Heart left ventricle (tissue), 16 donors: Measurements from ENCODE around the gene SSPN. TPM values are rescaled to one million over a fixed set of nuclear protein-coding genes. Genes with fewer than 3 reads are reported as not detected.
A peak's percentile ranks its signal among the peaks of the same experiment; 100 is the strongest.

Experiments
- ATAC-seq, 4 donors: fragments of 200-7000 bp; cut with Tn5 transposase; one replicate each; pipeline ENCODE4 v1.9.1; 2020 to 2022; ENCODE audit warnings: moderate library complexity in 4 of 4, mild to moderate bottlenecking in 3 of 4, moderate number of reproducible peaks in 1 of 4
- DNase-seq, 5 donors: peaks; one replicate each; pipeline ENCODE4 v3.0.0-alpha.2; 2020
- H3K27ac ChIP-seq, 12 donors: fragments of 200-600 bp; sonication (generic) in 4 of 12; one replicate each; pipeline versions ENCODE4 v1.5.0 to v1.8.0; 2016 to 2022; ENCODE audit warnings: mild to moderate bottlenecking in 2 of 12
- H3K27me3 ChIP-seq, 9 donors: fragments of 200-600 bp; sonication (generic) in 2 of 9; one replicate each; pipeline versions ENCODE4 v1.5.1 to v1.8.0; 2016 to 2022; ENCODE audit warnings: mild to moderate bottlenecking in 3 of 9
- H3K36me3 ChIP-seq, 9 donors: fragments of 200-600 bp; sonication (generic) in 2 of 9; one replicate each; pipeline versions ENCODE4 v1.5.0 to v1.8.0; 2018 to 2022; ENCODE audit warnings: mild to moderate bottlenecking in 2 of 9
- H3K4me1 ChIP-seq, 12 donors: fragments of 200-600 bp; sonication (generic) in 4 of 12; one replicate each; pipeline versions ENCODE4 v1.5.0 to v1.8.0; 2016 to 2022; ENCODE audit warnings: mild to moderate bottlenecking in 3 of 12
- H3K4me3 ChIP-seq, 12 donors: fragments of 200-600 bp; sonication (generic) in 4 of 12; one replicate each; pipeline versions ENCODE4 v1.5.0 to v1.8.0; 2017 to 2022; ENCODE audit warnings: mild to moderate bottlenecking in 9 of 12, moderate library complexity in 4 of 12
- H3K9me3 ChIP-seq, 12 donors: fragments of 200-600 bp; sonication (generic) in 4 of 12; one replicate each; pipeline versions ENCODE4 v1.5.0 to v1.8.0; 2016 to 2022; ENCODE audit warnings: mild to moderate bottlenecking in 1 of 12
- POLR2A ChIP-seq, 2 donors: fragments of 450-650 bp; IDR thresholded peaks; one replicate each; pipeline ENCODE4 v1.6.1; 2017; ENCODE audit warnings: antibody characterized with exemption in 2 of 2, mild to moderate bottlenecking in 2 of 2, moderate library complexity in 2 of 2
- WGBS, 4 donors: extraction: QIAGEN DNeasy Blood & Tissue Kit in 2 of 4; methylation state at CpG; one replicate each; pipeline versions ENCODE4 v1.1.5 to v1.1.7; 2013 to 2018; 5-methylcytosine and 5-hydroxymethylcytosine counted together
- intact Hi-C, 10 donors: fragments of 100-400 bp; cut with DNase I; formaldehyde crosslinking; loops; one replicate each; pipeline versions ENCODE4 v1.11.1 to v1.14.2; 2022
- polyA plus RNA-seq, 2 donors: library from polyadenylated mRNA; stranded (reverse); fragments of 200-250 nt; gene quantifications; one replicate each; pipeline ENCODE4 v1.2.3, GENCODE V29; 2013
- total RNA-seq, 9 donors: library from RNA; depleted of rRNA in 2 of 9; stranded (reverse); fragments of >200 nt in 2 of 9; fragmentation: NEBNext Ultra II Directional in 3 of 9; extraction: Animal tissue kit (Norgen Biotek cat#: 25700) in 3 of 9; gene quantifications; one replicate each; pipeline versions ENCODE4 v1.1.0 to v1.2.4, GENCODE V29; 2016 to 2023
- TF ChIP-seq, protein P1 (sequence below), 12 donors: fragments of 200-600 bp; sonication (generic) in 4 of 12; IDR thresholded peaks; one replicate each; pipeline versions ENCODE4 v1.5.0 to v1.8.0; 2018 to 2022; ENCODE audit warnings: antibody characterized with exemption in 12 of 12, mild to moderate bottlenecking in 5 of 12
- donor health status: ischemic (EF 13 %, LVEDD 7.1; RV severe dilation, severe dysfunction).
- donor health status: healthy with polysubstance abuse.
- donor health status: DM: no; HTN: yes; CAD: no.
- donor health status: DM: no; HTN: no; CAD: no.
- donor health status: ischemic (EF 25% LVEDD 6.9; RV normal size, moderate dysfunction).
- donor health status: ischemic (EF 25% LVEDD 5.7; RV mildly dilated, moderate dysfunction).
- donor health status: healthy.
- donor health status: DM: yes; HTN: yes; CAD: no.
- donor health status: ischemic (EF 35%, LVEDD 5.7; RV mildly dilated, moderate dysfunction).
- donor health status: nonischemic (EF 11% LVEDD 7.7; RV severe dilation, severe dysfunction).
- donor health status: DM: yes; HTN: yes; CAD: no.
- donor health status: PGD.
- donor health status: ischemic (EF 29% LVEDD 5.4; RV normal size, mild dysfunction).
- donor health status: nonischemic (EF 23%, LVEDD 6.1; RV moderate dilation, normal function).

The SSPN gene
- total and polyA plus RNA-seq, 11 donors, result 7.5 to 109 (median 56.1) TPM

DNA sequence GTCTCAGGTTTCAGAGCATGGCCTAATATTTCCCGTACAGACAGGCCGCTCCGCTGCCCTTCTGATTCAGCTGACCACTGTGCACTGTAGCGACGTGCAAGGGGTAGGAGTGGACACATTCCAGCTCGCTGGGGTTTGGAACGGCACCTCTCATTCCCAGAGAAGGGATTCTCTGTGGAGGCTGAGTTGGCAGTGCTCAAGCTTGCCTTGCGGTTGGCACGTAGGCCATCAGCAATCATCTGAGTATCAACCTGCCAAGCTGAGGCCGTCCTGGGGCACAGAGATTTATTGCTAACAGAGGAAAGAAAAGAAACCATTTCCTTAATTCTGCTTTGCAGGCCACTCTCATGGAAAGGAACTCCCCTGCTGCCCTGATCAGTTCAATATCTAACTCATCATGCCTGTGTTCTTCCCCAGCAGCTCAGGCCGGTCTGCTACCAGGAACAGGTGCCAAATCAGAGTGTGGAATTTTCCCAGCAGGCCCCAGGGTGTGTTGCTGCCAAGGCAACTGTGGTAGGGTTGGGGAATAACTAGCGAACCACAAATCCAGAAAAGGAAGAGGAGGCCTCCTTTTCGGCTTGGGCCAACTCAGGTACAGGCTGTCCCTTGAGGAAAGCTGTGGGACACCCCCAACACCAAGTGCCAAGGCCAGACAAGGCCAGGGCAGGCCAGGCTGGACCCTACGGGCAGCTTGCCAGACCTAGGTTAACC lies 92.5 kb downstream of the SSPN start:
- peaks cover 0 to 9% (median 0%) of the 10 kb centered on the region in 12 donors for H3K9me3 ChIP-seq
- 68 to 76% (median 72%) methylated on average over 12 to 14 of the region's 14 CpGs for WGBS, 4 donors
- ATAC-seq (peak; percentile 87 to 94 (median 91)), DNase-seq (peak in 3 of 5 donors; percentile 45 to 67 (median 48))
- no peaks in the 10 kb centered on the region for H3K36me3 ChIP-seq
- no peaks in the 10 kb centered on the region for H3K27me3 ChIP-seq
- H3K4me1 ChIP-seq, result peaks cover 0 to 16% (median 2%) of the 10 kb centered on the region in 12 donors
- TF ChIP-seq, protein P1, sequence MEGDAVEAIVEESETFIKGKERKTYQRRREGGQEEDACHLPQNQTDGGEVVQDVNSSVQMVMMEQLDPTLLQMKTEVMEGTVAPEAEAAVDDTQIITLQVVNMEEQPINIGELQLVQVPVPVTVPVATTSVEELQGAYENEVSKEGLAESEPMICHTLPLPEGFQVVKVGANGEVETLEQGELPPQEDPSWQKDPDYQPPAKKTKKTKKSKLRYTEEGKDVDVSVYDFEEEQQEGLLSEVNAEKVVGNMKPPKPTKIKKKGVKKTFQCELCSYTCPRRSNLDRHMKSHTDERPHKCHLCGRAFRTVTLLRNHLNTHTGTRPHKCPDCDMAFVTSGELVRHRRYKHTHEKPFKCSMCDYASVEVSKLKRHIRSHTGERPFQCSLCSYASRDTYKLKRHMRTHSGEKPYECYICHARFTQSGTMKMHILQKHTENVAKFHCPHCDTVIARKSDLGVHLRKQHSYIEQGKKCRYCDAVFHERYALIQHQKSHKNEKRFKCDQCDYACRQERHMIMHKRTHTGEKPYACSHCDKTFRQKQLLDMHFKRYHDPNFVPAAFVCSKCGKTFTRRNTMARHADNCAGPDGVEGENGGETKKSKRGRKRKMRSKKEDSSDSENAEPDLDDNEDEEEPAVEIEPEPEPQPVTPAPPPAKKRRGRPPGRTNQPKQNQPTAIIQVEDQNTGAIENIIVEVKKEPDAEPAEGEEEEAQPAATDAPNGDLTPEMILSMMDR (IDR thresholded peaks at IDR 0.05), result no peak
- TF ChIP-seq POLR2A (IDR thresholded peaks at IDR 0.05), result no peak
- no peak overlapping the region for H3K4me3 ChIP-seq
- peak overlapping the region in 5 of 12 donors; percentile 9 to 60 (median 43) for H3K27ac ChIP-seq
- intact Hi-C loops, result no loop called here

DNA sequence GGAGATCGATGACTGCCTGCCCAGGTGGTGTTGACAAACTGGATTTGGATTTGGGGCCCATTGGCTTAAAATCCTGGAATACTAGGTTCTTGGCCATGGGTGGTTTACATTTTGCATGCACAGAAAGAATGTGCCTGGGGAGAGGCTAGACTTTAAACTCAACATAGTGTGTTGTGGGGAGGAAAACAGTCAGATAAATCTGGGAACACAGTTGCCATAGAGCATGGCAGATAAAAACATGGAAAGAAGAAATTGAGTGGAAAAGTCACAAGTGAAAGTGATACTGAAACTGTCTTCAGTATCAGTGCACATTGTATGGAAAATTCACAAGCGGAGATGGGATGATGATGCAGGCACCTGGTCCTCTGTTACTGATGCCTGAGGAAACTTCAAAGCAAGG lies 95.2 kb downstream of the SSPN start:
- DNase-seq (no peak), ATAC-seq (no peak)
- Histone ChIP-seq H3K27me3 (no peaks in the 10 kb centered on the region), H3K27ac (no peak overlapping the region), H3K9me3 (peaks cover 0 to 8% (median 0%) of the 10 kb centered on the region in 12 donors), H3K36me3 (no peaks in the 10 kb centered on the region), H3K4me3 (no peak overlapping the region), H3K4me1 (peaks cover 0 to 16% (median 2%) of the 10 kb centered on the region in 12 donors)
- 88 to 89% (median 89%) methylated on average over 2 of the region's 2 CpGs for WGBS, 4 donors
- intact Hi-C loops, result loop anchor here in 1 of 10 donors (10.0 kb wide), 1 partner anchor 166 kb away; the partner anchor contains the start of gene BHLHE41
- TF ChIP-seq POLR2A (IDR thresholded peaks at IDR 0.05), result no peak
- TF ChIP-seq, protein P1 (IDR thresholded peaks at IDR 0.05), result no peak

DNA sequence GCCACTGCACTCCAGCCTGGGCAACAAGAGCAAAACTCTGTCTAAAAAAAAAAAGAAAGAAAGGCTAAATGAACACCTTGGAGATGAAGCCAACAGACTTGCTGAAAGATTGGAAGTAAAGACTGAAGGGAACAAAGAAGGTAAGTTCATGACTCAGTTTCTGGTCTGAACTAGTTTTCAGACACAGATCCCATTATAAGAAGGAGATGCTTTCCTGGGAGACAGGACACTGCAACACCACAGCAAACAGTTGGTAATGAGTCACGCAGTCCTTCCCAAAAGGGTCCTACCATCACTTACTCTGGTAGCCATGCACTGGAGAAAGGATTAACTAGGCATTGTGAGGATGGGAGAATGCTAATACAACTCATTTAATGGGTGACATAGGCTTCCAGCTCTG lies 97.2 kb downstream of the SSPN start:
- Histone ChIP-seq H3K27ac (no peak overlapping the region), H3K36me3 (no peaks in the 10 kb centered on the region), H3K9me3 (no peaks in the 10 kb centered on the region), H3K4me1 (peaks cover 0 to 9% (median 3%) of the 10 kb centered on the region in 12 donors), H3K27me3 (no peaks in the 10 kb centered on the region), H3K4me3 (no peak overlapping the region)
- ATAC-seq (no peak), DNase-seq (no peak)
- TF ChIP-seq, protein P1 (IDR thresholded peaks at IDR 0.05), result no peak
- no peak for TF ChIP-seq POLR2A (IDR thresholded peaks at IDR 0.05)
- 92 to 100% (median 97%) methylated on average over 1 of the region's 1 CpG for WGBS, 4 donors
- intact Hi-C loops, result loop anchor here in 1 of 10 donors (10.0 kb wide), 1 partner anchor 168 kb away; the partner anchor contains the start of gene BHLHE41

DNA sequence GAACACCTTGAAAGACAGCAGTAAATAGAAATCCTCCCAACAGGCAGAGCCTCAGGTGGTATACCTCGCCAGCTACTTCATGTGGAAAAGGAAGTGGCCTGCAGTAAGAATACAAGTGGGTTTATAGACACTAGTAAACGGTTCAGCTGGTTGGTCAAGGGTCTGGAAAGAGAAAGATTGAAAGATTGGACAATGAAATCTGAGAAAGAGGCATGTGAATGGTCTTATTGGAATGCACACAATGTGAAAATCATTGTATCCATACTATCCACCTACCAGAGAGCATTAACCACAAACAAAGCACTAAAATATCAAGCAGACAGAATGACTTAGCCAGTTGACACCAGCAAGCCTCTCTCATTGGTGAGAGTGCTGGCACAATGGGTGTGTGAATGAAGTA lies 98.2 kb downstream of the SSPN start:
- WGBS, 4 donors, result 82 to 86% (median 86%) methylated on average over 2 of the region's 2 CpGs
- no peak overlapping the region for H3K27ac ChIP-seq
- intact Hi-C loops, result loop anchor here in 1 of 10 donors (10.0 kb wide), 1 partner anchor 169 kb away; the partner anchor contains the start of gene BHLHE41

More for the DNA sequence above, 98.2 kb downstream of the SSPN start:
- no peaks in the 10 kb centered on the region for H3K36me3 ChIP-seq
- no peak for TF ChIP-seq POLR2A (IDR thresholded peaks at IDR 0.05)
- TF ChIP-seq, protein P1 (IDR thresholded peaks at IDR 0.05), result no peak
- H3K9me3 ChIP-seq, result no peaks in the 10 kb centered on the region
- peaks cover 0 to 17% (median 6%) of the 10 kb centered on the region in 12 donors for H3K4me1 ChIP-seq
- no peak for DNase-seq
- no peak overlapping the region for H3K4me3 ChIP-seq
- H3K27me3 ChIP-seq, result no peaks in the 10 kb centered on the region
- ATAC-seq, result no peak
